ENCODE results near the gene PRKAG1.

GRCh38 chr12:49010092-49010668, 8.4 kb downstream of the PRKAG1 start:
- TF ChIP-seq TAF1 (IDR thresholded peaks at IDR 0.05; ENCODE audit: borderline replicate concordance, low read depth, low read length) (no peak), KDM1A (IDR thresholded peaks at IDR 0.05; ENCODE audit: borderline replicate concordance) (no peak), LARP7 (IDR thresholded peaks at IDR 0.05) (no peak), EED (IDR thresholded peaks at IDR 0.05; ENCODE audit: low read depth) (no peak), POLR2AphosphoS2 (IDR thresholded peaks at IDR 0.05; ENCODE audit: low read depth, low read length) (no peak), MXI1 (IDR thresholded peaks at IDR 0.05; ENCODE audit: low read depth, low read length) (no peak), CHD1 (IDR thresholded peaks at IDR 0.05; ENCODE audit: low read depth, low read length) (no peak), CTCF (IDR thresholded peaks at IDR 0.05 in 2 of 3, conservative IDR thresholded peaks at IDR 0.05 in 1 of 3; ENCODE audit: control insufficient read depth in 2 of 3, extremely low read depth in 1 of 3, insufficient read depth in 1 of 3, low read depth in 3 of 3, low read length in 3 of 3) (no peak), CBX3 (IDR thresholded peaks at IDR 0.05; ENCODE audit: borderline replicate concordance, low read depth) (no peak), MTA3 (IDR thresholded peaks at IDR 0.05; ENCODE audit: borderline replicate concordance, low read length) (no peak)
- TF ChIP-seq, protein P1, sequence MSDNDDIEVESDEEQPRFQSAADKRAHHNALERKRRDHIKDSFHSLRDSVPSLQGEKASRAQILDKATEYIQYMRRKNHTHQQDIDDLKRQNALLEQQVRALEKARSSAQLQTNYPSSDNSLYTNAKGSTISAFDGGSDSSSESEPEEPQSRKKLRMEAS (IDR thresholded peaks at IDR 0.05; ENCODE audit: low read depth, low read length): no peak

All from GM12878 (cell line).